Naive B cell (primary cell): Measurements from ENCODE around the gene HPCAL1. TPM values are rescaled to one million over a fixed set of nuclear protein-coding genes. Genes with fewer than 3 reads are reported as not detected.
A peak's percentile ranks its signal among the peaks of the same experiment; 100 is the strongest.

ENCODE experiments used
- ATAC-seq, 2 donors: fragments of 150-1000 bp; cut with Tn5 transposase; 2 replicates each; pipeline ENCODE4 v1.10.0; 2021; ENCODE audit warnings: low read depth in 2 of 2, mild to moderate bottlenecking in 2 of 2, moderate library complexity in 2 of 2
- DNase-seq: peaks from one replicate; pipeline ENCODE4 v3.0.0; 2022
- H3K27ac Mint-ChIP-seq, 6 donors: one replicate each; pipeline ENCODE4 v1.8.0; 2020 to 2022; ENCODE audit warnings: mild to moderate bottlenecking in 6 of 6, mixed read lengths in 6 of 6, moderate library complexity in 5 of 6, inconsistent platforms in 2 of 6
- H3K27me3 Mint-ChIP-seq, 3 donors: one replicate each; pipeline ENCODE4 v1.8.0; 2021 to 2022; ENCODE audit warnings: mixed read lengths in 3 of 3, mild to moderate bottlenecking in 1 of 3
- H3K36me3 Mint-ChIP-seq, 2 donors: one replicate each; pipeline ENCODE4 v1.8.0; 2020 to 2022; ENCODE audit warnings: mixed read lengths in 2 of 2, inconsistent platforms in 1 of 2, mild to moderate bottlenecking in 1 of 2
- H3K4me1 Mint-ChIP-seq, 3 donors: one replicate each; pipeline ENCODE4 v1.8.0; 2020 to 2022; ENCODE audit warnings: mixed read lengths in 3 of 3, inconsistent platforms in 1 of 3, mild to moderate bottlenecking in 1 of 3, moderate library complexity in 1 of 3
- H3K4me3 Mint-ChIP-seq, 8 donors: one replicate each; pipeline ENCODE4 v1.8.0; 2020 to 2022; ENCODE audit warnings: mild to moderate bottlenecking in 8 of 8, mixed read lengths in 8 of 8, moderate library complexity in 8 of 8, inconsistent platforms in 2 of 8
- H3K9me3 Mint-ChIP-seq, 7 donors: one replicate each; pipeline ENCODE4 v1.8.0; 2020 to 2022; ENCODE audit warnings: mixed read lengths in 7 of 7, mild to moderate bottlenecking in 5 of 7, inconsistent platforms in 2 of 7, moderate library complexity in 1 of 7
- polyA plus RNA-seq, 6 donors: library from polyadenylated mRNA; unstranded; fragments of 300-500 nt; fragmentation: Illumina TruSeq; gene quantifications; one replicate each; pipeline ENCODE4 v1.2.3, GENCODE V29; 2021; ENCODE audit warnings: low read depth in 6 of 6

Gene HPCAL1
- polyA plus RNA-seq, 6 donors from 2014 or later = 49.1 to 92.1 (median 66.7) TPM

DNA sequence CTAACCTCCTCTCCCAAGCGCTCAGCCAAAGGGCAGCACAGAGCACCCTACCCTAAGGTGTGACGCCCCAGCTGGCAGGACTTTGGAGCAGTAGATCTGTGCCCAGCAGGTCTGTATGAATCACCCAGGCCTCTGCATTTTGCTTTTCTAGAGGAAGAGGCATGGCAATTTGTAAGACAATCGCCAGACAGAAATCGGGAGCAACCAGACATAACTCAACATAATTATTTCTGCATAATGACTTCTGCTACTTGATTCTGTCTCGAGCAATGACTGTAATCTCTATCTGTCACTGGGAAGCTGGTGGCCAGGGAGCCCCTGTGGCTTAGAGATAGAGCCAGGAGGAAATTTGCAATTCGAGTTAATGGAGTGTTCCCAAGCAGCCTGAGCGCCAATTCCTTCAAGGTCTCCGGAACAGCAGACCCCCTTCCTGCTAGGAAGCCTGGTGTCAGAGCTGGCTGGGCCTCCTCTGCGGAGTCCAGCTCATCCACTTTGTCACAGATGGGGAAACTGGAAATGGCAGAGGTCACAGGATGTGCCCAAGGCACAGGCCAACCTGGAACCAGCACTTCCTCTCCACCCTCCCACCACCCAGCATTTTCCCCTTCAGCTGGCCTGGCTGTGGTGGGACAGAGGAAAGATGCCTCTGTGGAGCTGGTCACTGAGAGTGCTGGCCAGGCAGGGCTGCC, 90.4 kb downstream of the HPCAL1 start:
- H3K4me3 Mint-ChIP-seq = no peak overlapping the region
- ATAC-seq (no peak), DNase-seq (no peak)
- H3K27me3 Mint-ChIP-seq = no peaks in the 10 kb centered on the region
- peaks cover 44 to 68% (median 54%) of the 10 kb centered on the region in 3 donors for H3K4me1 Mint-ChIP-seq
- no peaks in the 10 kb centered on the region for H3K9me3 Mint-ChIP-seq
- H3K36me3 Mint-ChIP-seq = no peaks in the 10 kb centered on the region
- H3K27ac Mint-ChIP-seq = peak overlapping the region in 2 of 6 donors; percentile 41 to 69

DNA sequence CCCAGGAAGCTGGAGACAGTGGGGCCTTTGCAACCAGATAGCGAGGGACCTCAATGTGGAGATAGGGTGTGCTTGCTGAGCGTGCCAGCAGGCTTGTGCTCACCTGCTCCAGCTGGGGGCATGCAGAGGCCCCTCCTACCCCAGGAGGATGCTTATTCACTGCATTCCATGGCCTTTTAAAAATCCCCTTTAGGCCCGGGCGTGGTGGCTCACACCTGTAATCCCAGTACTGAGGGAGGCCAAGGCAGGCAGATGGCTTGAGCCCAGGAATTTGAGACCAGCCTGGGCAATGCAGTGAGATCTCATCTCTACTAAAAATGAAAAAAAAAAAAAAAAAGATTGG, 90.9 kb downstream of the HPCAL1 start:
- H3K4me3 Mint-ChIP-seq = no peak overlapping the region
- no peak overlapping the region for H3K27ac Mint-ChIP-seq
- H3K9me3 Mint-ChIP-seq = no peaks in the 10 kb centered on the region
- H3K4me1 Mint-ChIP-seq = peaks cover 44 to 66% (median 51%) of the 10 kb centered on the region in 3 donors
- ATAC-seq (no peak), DNase-seq (no peak)
- no peaks in the 10 kb centered on the region for H3K27me3 Mint-ChIP-seq
- H3K36me3 Mint-ChIP-seq = no peaks in the 10 kb centered on the region

DNA sequence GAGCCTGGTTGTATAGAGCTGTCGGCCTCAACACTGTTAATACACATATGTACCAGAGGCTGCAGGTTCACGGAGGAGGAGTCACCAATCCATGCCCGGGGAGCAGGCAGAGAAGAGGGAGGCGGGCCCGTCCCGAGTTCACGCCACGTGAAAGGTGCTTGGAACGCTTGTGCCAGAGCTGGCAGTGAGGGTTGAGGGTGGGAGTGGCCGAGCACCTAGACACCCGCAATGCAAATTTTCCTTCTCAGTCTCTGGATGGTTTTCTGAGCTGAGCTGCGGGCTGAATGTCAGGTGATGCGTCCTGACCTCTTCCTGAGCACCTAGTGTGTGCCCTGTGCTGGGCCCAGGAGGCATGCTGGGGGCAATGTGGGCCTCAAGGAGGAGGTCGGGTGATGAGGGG, 93.2 kb downstream of the HPCAL1 start:
- Mint-ChIP-seq H3K4me1 (peaks cover 44 to 62% (median 45%) of the 10 kb centered on the region in 3 donors), H3K4me3 (peak overlapping the region in 4 of 8 donors; percentile 20 to 71 (median 28)), H3K36me3 (peaks cover 0 to 7% of the 10 kb centered on the region in 2 donors), H3K27me3 (no peaks in the 10 kb centered on the region), H3K27ac (peak overlapping the region in 2 of 6 donors; percentile 74 to 77), H3K9me3 (peaks cover 0 to 4% (median 0%) of the 10 kb centered on the region in 7 donors)
- DNase-seq (no peak), ATAC-seq (peak in 1 of 2 donors; percentile 35)

DNA sequence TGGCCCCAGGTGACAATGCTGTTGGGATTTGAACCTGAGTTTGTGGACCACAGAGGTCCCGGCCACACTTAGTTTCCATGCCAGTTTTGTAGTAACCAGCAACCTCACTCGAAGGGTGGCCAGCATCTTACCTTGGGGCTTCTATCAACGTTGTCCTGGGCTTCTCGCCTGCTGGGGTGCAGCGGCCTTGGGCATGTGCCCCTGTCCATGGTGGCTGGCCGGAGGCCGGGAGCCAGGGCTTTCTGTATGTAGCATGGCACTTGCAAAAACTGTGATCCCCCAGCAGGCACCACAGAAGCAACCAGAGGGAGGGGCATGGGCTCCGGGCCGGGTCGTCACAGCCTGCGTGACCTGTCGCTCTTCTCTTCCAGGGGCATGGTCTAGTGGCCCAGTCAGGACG, 93.8 kb downstream of the HPCAL1 start:
- Mint-ChIP-seq H3K27ac (no peak overlapping the region), H3K4me1 (peaks cover 46 to 62% (median 49%) of the 10 kb centered on the region in 3 donors), H3K4me3 (no peak overlapping the region), H3K9me3 (peaks cover 0 to 4% (median 0%) of the 10 kb centered on the region in 7 donors), H3K36me3 (peaks cover 0 to 7% of the 10 kb centered on the region in 2 donors), H3K27me3 (no peaks in the 10 kb centered on the region)
- ATAC-seq = no peak
- no peak for DNase-seq

DNA sequence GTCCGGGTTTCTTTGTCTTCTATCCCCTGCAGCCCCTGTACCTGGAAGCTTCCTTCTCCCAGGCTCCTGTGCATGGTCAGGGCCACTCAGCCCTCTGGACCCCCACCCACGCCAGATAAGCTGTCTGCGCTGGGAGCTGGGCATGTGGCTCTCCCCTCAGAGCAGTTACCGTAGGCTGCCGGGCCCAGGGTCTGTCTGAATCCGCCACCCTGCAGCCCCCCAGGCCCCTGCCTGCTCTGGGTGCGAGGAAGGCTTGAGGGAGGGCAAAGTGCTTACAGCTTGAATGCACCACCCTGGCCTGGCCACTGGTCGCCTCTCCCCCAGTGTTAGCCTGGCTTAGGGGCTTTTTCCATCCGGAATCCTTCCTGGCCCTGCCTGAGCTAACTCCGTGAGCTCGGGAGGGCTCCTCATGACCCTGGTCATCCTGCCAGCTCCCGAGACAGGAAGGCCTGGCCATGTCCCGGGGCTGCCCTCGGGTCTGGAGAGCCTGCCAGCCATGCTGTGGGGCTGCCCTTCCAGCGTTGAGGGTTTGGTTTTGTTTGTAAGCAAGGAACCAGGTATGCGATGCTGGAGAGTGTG, 94.7 kb downstream of the HPCAL1 start:
- Mint-ChIP-seq H3K36me3 (peaks cover 0 to 7% of the 10 kb centered on the region in 2 donors), H3K4me1 (peaks cover 42 to 58% (median 57%) of the 10 kb centered on the region in 3 donors), H3K27ac (peak overlapping the region in 1 of 6 donors; percentile 65), H3K27me3 (no peaks in the 10 kb centered on the region), H3K4me3 (no peak overlapping the region), H3K9me3 (peaks cover 0 to 4% (median 0%) of the 10 kb centered on the region in 7 donors)
- ATAC-seq = no peak
- no peak for DNase-seq

DNA sequence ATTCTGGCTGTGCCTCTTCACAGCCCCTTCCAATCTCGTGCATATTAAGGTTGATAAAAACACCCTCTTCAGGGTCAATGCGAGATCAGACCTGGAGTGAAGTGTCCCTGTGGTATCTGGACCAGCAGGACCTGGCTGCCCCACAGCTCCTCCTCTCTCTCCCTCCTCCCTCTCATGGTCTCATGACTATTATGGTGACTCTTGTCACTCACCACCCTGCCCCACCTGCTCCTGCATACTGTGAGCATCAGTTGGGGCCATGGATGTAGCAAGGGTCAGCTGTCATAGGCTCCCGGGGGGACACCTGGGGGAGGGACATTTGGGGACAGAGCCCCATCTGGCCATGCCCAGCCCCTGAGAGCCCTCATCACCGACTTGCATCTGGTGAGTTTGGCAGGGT, 95.2 kb downstream of the HPCAL1 start:
- H3K36me3 Mint-ChIP-seq = peaks cover 0 to 7% of the 10 kb centered on the region in 2 donors
- H3K4me1 Mint-ChIP-seq = peaks cover 40 to 57% (median 54%) of the 10 kb centered on the region in 3 donors
- H3K27ac Mint-ChIP-seq = peak overlapping the region in 2 of 6 donors; percentile 24 to 65
- no peak for ATAC-seq
- H3K4me3 Mint-ChIP-seq = no peak overlapping the region
- no peak for DNase-seq
- H3K9me3 Mint-ChIP-seq = peaks cover 0 to 4% (median 0%) of the 10 kb centered on the region in 7 donors
- no peaks in the 10 kb centered on the region for H3K27me3 Mint-ChIP-seq

DNA sequence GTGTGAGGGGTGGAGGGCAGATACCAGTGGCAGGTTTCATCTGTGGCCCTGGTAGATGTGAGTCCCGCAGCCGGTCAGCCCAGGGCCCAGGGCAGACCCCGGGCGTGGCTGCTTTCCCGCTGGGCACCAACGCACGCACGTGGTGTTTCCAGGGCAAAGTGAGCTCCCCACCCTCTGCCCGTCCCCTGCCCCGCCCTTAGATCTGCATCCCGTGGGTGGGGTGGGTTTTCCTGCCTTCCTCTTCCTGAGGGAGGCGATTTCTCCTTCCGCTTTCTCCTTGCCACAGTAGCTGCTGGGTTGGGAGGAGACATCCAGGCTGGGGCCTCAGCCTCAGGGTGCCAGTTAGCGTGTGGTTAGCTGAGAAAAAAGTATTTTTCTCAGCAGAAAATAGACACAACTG, 95.8 kb downstream of the HPCAL1 start:
- H3K9me3 Mint-ChIP-seq = peaks cover 0 to 4% (median 0%) of the 10 kb centered on the region in 7 donors
- peaks cover 40 to 55% (median 54%) of the 10 kb centered on the region in 3 donors for H3K4me1 Mint-ChIP-seq
- H3K4me3 Mint-ChIP-seq = peak overlapping the region in 1 of 8 donors; percentile 60
- ATAC-seq = no peak
- peak overlapping the region; percentile 49 to 95 (median 83) for H3K27ac Mint-ChIP-seq
- DNase-seq = no peak
- H3K36me3 Mint-ChIP-seq = peaks cover 0 to 8% of the 10 kb centered on the region in 2 donors
- no peaks in the 10 kb centered on the region for H3K27me3 Mint-ChIP-seq

DNA sequence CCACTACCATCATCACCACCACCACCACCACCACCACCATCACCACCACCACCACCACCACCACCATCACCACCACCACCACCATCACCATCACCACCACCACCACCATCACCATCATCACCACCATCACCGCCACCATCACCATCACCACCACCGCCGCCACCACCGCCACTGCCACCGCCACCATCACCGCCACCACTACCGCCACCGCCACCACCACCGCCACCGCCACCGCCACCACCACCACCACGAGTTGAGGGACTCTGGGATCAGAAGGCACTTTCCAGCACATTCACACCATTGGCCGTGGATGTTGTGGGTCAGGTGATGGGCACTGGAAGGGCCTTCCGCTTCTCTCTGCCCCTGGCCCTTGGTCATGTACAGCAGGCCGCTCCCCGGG, 96.7 kb downstream of the HPCAL1 start:
- peaks cover 0 to 4% (median 0%) of the 10 kb centered on the region in 7 donors for H3K9me3 Mint-ChIP-seq
- H3K4me1 Mint-ChIP-seq = peaks cover 44 to 55% (median 49%) of the 10 kb centered on the region in 3 donors
- H3K4me3 Mint-ChIP-seq = no peak overlapping the region
- H3K27ac Mint-ChIP-seq = peak overlapping the region in 3 of 6 donors; percentile 47 to 88 (median 86)
- ATAC-seq = no peak
- no peak for DNase-seq
- H3K27me3 Mint-ChIP-seq = no peaks in the 10 kb centered on the region
- H3K36me3 Mint-ChIP-seq = peaks cover 0 to 16% of the 10 kb centered on the region in 2 donors

DNA sequence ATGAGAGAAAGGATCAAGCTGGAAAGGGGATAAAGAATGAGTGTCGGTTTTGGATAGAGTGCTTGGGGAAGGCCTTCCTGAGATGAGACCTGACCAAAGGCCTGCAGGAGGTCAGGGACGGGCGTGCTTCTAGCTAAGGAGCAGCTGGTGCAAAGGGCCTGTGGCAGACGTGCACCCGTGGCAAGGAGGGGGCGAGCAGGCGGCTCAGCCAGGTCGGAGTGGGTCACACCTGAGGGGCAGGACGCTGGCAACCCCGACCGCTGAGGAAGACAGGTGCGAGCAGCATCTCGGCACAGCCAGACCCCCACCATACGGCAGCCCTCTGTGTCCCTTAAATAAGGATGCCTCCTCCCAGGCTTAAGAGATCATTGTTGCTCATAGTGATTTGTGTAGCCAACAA, 97.3 kb downstream of the HPCAL1 start:
- ATAC-seq = no peak
- Mint-ChIP-seq H3K27me3 (no peaks in the 10 kb centered on the region), H3K4me3 (peak overlapping the region in 2 of 8 donors; percentile 2 to 14), H3K36me3 (peaks cover 0 to 16% of the 10 kb centered on the region in 2 donors), H3K27ac (peak overlapping the region; percentile 58 to 97 (median 86)), H3K4me1 (peaks cover 42 to 54% (median 48%) of the 10 kb centered on the region in 3 donors), H3K9me3 (peaks cover 0 to 4% (median 0%) of the 10 kb centered on the region in 7 donors)
- DNase-seq = no peak

DNA sequence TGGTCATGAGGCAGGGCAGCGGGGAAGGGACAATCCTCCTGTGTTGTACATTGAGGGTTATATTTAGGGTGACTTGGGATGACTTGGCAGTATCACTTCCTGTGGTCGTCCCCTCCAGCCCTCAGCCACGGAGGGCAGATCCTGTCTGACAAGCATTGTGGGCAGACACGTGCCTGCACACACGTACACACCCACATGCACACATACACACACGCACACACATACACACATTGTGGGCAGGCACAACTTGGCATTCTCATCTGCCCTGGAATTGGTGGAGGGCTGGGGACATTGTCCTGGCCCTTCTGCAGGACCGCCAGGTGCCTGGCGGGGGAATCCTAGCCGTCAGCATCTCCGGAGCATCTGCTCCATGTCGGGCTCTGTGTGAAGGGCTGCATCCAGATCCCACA, 97.9 kb downstream of the HPCAL1 start:
- ATAC-seq = peak; percentile 46 to 58
- peaks cover 38 to 51% (median 45%) of the 10 kb centered on the region in 3 donors for H3K4me1 Mint-ChIP-seq
- peaks cover 0 to 16% of the 10 kb centered on the region in 2 donors for H3K36me3 Mint-ChIP-seq
- DNase-seq = no peak
- H3K9me3 Mint-ChIP-seq = peaks cover 0 to 4% (median 0%) of the 10 kb centered on the region in 7 donors
- H3K27me3 Mint-ChIP-seq = no peaks in the 10 kb centered on the region
- peak overlapping the region in 4 of 8 donors; percentile 7 to 65 (median 44) for H3K4me3 Mint-ChIP-seq
- peak overlapping the region; percentile 49 to 97 (median 86) for H3K27ac Mint-ChIP-seq

DNA sequence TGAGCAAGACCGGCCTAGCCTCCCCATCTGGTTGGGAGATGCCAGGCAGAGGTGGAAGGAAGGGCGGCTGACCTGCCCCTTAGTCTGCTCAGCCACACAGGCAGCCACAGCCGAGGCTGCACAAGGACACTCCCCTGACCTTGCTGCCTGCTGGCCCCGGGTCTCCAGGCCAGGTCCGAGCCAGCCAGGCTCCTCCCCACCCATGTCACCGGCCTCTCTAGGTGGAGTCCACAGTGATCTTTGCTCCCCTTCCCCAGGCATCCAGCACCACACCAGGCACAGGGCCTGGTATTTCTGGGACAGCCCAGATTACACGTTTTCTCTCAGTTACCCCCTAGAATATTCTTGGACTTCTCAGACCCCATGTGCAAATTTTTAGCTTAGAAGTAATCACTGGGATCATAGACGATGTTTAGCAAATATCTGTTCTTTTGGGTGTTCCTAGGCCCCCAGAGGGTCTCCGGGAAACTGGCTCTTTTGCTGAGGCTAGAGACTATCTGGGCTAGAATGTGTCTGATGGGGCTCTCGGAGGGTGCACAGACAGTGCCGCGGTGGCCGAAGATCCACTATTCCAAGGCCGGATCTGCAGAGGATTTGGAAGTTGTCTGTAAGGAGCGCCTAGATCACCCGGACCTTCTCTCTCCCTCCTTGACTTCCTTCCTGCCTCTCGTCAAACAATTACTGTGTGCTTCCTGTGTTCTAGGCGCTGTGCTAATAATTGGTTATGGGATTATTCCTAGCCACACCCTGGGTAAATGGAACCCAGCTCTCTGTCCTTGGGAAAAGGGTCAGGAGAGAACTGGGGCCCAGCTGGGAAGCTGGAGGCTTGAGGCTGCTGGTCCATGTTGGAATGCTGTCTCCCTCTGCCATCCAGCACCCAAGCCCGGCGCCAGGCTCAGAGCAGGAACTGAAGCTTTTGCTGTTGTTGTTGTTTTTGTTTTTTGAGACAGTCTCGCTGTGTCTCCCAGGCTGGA, 98.6 kb downstream of the HPCAL1 start:
- peaks cover 0 to 4% (median 0%) of the 10 kb centered on the region in 7 donors for H3K9me3 Mint-ChIP-seq
- peak overlapping the region; percentile 9 to 81 (median 58) for H3K4me3 Mint-ChIP-seq
- DNase-seq (no peak), ATAC-seq (no peak)
- peaks cover 0 to 16% of the 10 kb centered on the region in 2 donors for H3K36me3 Mint-ChIP-seq
- H3K4me1 Mint-ChIP-seq = peaks cover 31 to 49% (median 39%) of the 10 kb centered on the region in 3 donors
- no peaks in the 10 kb centered on the region for H3K27me3 Mint-ChIP-seq
- H3K27ac Mint-ChIP-seq = peak overlapping the region; percentile 42 to 97 (median 89)

DNA sequence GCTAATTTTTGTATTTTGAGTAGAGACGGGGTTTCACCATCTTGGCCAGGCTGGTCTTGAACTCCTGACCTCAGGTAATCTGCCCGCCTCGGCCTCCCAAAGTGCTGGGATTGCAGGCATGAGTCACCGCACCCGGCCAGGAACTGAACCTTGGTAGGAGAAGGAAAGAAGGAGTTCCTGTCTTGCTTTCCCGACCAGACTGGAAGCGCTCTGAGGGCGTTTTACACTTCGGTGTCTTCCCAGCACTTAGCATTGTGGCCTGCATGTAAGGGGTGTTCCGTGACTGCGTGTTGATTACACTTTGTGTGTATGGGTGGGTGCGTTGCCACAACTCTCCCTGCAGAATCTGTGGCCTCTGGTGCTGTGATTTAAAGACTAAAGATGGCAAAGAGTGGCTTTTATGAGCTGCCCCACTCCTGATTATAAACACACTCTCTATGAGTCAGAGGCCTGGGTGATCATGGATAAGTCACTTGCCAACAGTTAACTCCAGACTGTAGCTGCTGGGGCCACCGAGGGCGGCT, 99.4 kb downstream of the HPCAL1 start:
- peaks cover 0 to 16% of the 10 kb centered on the region in 2 donors for H3K36me3 Mint-ChIP-seq
- H3K9me3 Mint-ChIP-seq = peaks cover 0 to 4% (median 0%) of the 10 kb centered on the region in 7 donors
- H3K27ac Mint-ChIP-seq = peak overlapping the region in 1 of 6 donors; percentile 54
- peak overlapping the region in 1 of 8 donors; percentile 19 for H3K4me3 Mint-ChIP-seq
- DNase-seq (no peak), ATAC-seq (no peak)
- H3K4me1 Mint-ChIP-seq = peaks cover 36 to 56% (median 44%) of the 10 kb centered on the region in 3 donors
- H3K27me3 Mint-ChIP-seq = no peaks in the 10 kb centered on the region
